Nephron (organoid): Measurements from ENCODE around the gene LHFPL2.
"Not testable (repeated sequence)": the region's sequence is repeated elsewhere in the genome, so short reads cannot be mapped to it uniquely, and the experiment has no call there.

Experiments
- H3K27ac Mint-ChIP-seq, 3 experiments: 2 replicates each; pipeline ENCODE4 v1.8.0; 2020; ENCODE audit warnings: mixed read lengths in 3 of 3, mild to moderate bottlenecking in 2 of 3, moderate library complexity in 1 of 3
- H3K27me3 Mint-ChIP-seq: 2 replicates; pipeline ENCODE4 v1.8.0; 2021; ENCODE audit warnings: low read depth, mild to moderate bottlenecking, moderate library complexity, mixed read lengths
- H3K36me3 Mint-ChIP-seq: 2 replicates; pipeline ENCODE4 v1.8.0; 2020; ENCODE audit warnings: low read depth, mixed read lengths
- H3K4me1 Mint-ChIP-seq: 2 replicates; pipeline ENCODE4 v1.8.0; 2020; ENCODE audit warnings: mixed read lengths
- H3K4me3 Mint-ChIP-seq, 3 experiments: 2 replicates each; pipeline ENCODE4 v1.8.0; 2020; ENCODE audit warnings: mild to moderate bottlenecking in 3 of 3, mixed read lengths in 3 of 3, moderate library complexity in 2 of 3
- H3K9me3 Mint-ChIP-seq: 2 replicates; pipeline ENCODE4 v1.8.0; 2020; ENCODE audit warnings: mixed read lengths
- CTCF ChIP-seq, 3 experiments: fragments of 200-600 bp; sonication (generic); IDR thresholded peaks; one replicate each; pipeline ENCODE4 v1.5.0; 2021; ENCODE audit warnings: antibody characterized with exemption in 3 of 3; ENCODE audit not compliant: unreplicated experiment in 3 of 3

LHFPL2 gene

GRCh38 chr5:78672154-78672553, 23.6 kb upstream of the LHFPL2 start:
- Mint-ChIP-seq H3K27ac (peak overlapping the region; percentile 77 to 89 (median 84)), H3K9me3 (peaks cover 5% of the 10 kb centered on the region), H3K4me1 (peaks cover 18% of the 10 kb centered on the region), H3K27me3 (no peaks in the 10 kb centered on the region), H3K36me3 (no peaks in the 10 kb centered on the region), H3K4me3 (no peak overlapping the region)
- TF ChIP-seq CTCF (IDR thresholded peaks at IDR 0.05; ENCODE audit: unreplicated experiment in 3 of 3): no peak

- Mint-ChIP-seq H3K36me3 (no peaks in the 10 kb centered on the region), H3K27me3 (peaks cover 2% of the 10 kb centered on the region), H3K4me1 (peaks cover 18% of the 10 kb centered on the region), H3K4me3 (no peak overlapping the region), H3K9me3 (peaks cover 5% of the 10 kb centered on the region), H3K27ac (peak overlapping the region; percentile 77 to 89 (median 84))
- no peak for TF ChIP-seq CTCF (IDR thresholded peaks at IDR 0.05; ENCODE audit: unreplicated experiment in 3 of 3)
Measured at GRCh38 chr5:78671609-78672008, 23.0 kb upstream of the LHFPL2 start.

- no peaks in the 10 kb centered on the region for H3K36me3 Mint-ChIP-seq
- peaks cover 18% of the 10 kb centered on the region for H3K4me1 Mint-ChIP-seq
- no peak overlapping the region for H3K4me3 Mint-ChIP-seq
- peak overlapping the region; percentile 75 to 84 (median 77) for H3K27ac Mint-ChIP-seq
- H3K9me3 Mint-ChIP-seq: peaks cover 5% of the 10 kb centered on the region
- TF ChIP-seq CTCF (IDR thresholded peaks at IDR 0.05; ENCODE audit: unreplicated experiment in 3 of 3): no peak
- H3K27me3 Mint-ChIP-seq: peaks cover 4% of the 10 kb centered on the region
Measured at GRCh38 chr5:78670701-78671269, 22.2 kb upstream of the LHFPL2 start.

- peak overlapping the region in 1 of 3 experiments; percentile 27 for H3K27ac Mint-ChIP-seq
- H3K36me3 Mint-ChIP-seq: no peaks in the 10 kb centered on the region
- no peaks in the 10 kb centered on the region for H3K9me3 Mint-ChIP-seq
- H3K27me3 Mint-ChIP-seq: peaks cover 4% of the 10 kb centered on the region
- H3K4me1 Mint-ChIP-seq: peaks cover 18% of the 10 kb centered on the region
- H3K4me3 Mint-ChIP-seq: no peak overlapping the region
- no peak for TF ChIP-seq CTCF (IDR thresholded peaks at IDR 0.05; ENCODE audit: unreplicated experiment in 3 of 3)
Measured at GRCh38 chr5:78669331-78669730, 20.8 kb upstream of the LHFPL2 start.

- peak overlapping the region in 1 of 3 experiments; percentile 32 for H3K27ac Mint-ChIP-seq
- no peak for TF ChIP-seq CTCF (IDR thresholded peaks at IDR 0.05; ENCODE audit: unreplicated experiment in 3 of 3)
- peaks cover 4% of the 10 kb centered on the region for H3K27me3 Mint-ChIP-seq
- no peak overlapping the region for H3K4me3 Mint-ChIP-seq
- H3K36me3 Mint-ChIP-seq: no peaks in the 10 kb centered on the region
- no peaks in the 10 kb centered on the region for H3K9me3 Mint-ChIP-seq
- H3K4me1 Mint-ChIP-seq: peaks cover 17% of the 10 kb centered on the region
Measured at GRCh38 chr5:78667461-78668103, 19.0 kb upstream of the LHFPL2 start.

GRCh38 chr5:78666975-78667374, 18.4 kb upstream of the LHFPL2 start:
- not testable (repeated sequence) for H3K27ac Mint-ChIP-seq, H3K27me3 Mint-ChIP-seq, H3K36me3 Mint-ChIP-seq, H3K4me3 Mint-ChIP-seq, H3K9me3 Mint-ChIP-seq
- H3K4me1 Mint-ChIP-seq: peaks cover 11% of the 10 kb centered on the region
